Measurements from ENCODE around the gene NALCN. TPM values are rescaled to one million over a fixed set of nuclear protein-coding genes. Genes with fewer than 3 reads are reported as not detected.

The NALCN gene
- total and polyA plus RNA-seq, 2 of the 8 experiments (the other 6 are each of a cell fraction or from before 2014, with no cell fraction given), result 0.26 to 0.54 TPM

- Histone ChIP-seq H3K9ac (replicated peaks in 1 of 4; ENCODE audit: extremely low read depth in 1 of 4, low read depth in 3 of 4, low read length in 3 of 4) (no peak overlapping the region), H3K4me1 (replicated peaks in 1 of 4; ENCODE audit: control insufficient read depth in 3 of 4, insufficient read depth in 4 of 4, low read length in 3 of 4) (peaks cover 15 to 26% (median 19%) of the 10 kb centered on the region in 4 experiments; a peak in 6 of 7 replicates), H3K4ac (replicated peaks; ENCODE audit: insufficient read length, low read depth, low read length) (no peak overlapping the region), H3K79me1 (ENCODE audit: low read depth, low read length) (no peaks in the 10 kb centered on the region), H4K91ac (replicated peaks; ENCODE audit: insufficient read length, low read length) (no peak overlapping the region), H3K27ac (ENCODE audit: low read depth, low read length) (no peak overlapping the region), H2BK5ac (ENCODE audit: low read depth, low read length) (no peak overlapping the region), H2AK5ac (ENCODE audit: low read depth, low read length) (no peak overlapping the region), H2BK20ac (ENCODE audit: low read length) (no peak overlapping the region), H2BK120ac (replicated peaks; ENCODE audit: low read depth, low read length) (no peak overlapping the region), H3K23me2 (ENCODE audit: low read depth, low read length) (no peaks in the 10 kb centered on the region), H4K5ac (ENCODE audit: insufficient read length, low read depth, low read length) (no peak overlapping the region), H3K56ac (replicated peaks; ENCODE audit: insufficient read length, low read depth, low read length) (no peak overlapping the region), H2BK12ac (ENCODE audit: low read depth, low read length) (no peak overlapping the region), H3K14ac (ENCODE audit: insufficient read length) (no peak overlapping the region), H2AFZ (ENCODE audit: low read length) (no peak overlapping the region), H2BK15ac (ENCODE audit: low read length) (no peak overlapping the region), H3K36me3 (ENCODE audit: control insufficient read depth in 2 of 4, insufficient read depth in 4 of 4, low read length in 3 of 4) (no peaks in the 10 kb centered on the region), H3K9me3 (ENCODE audit: insufficient read depth in 2 of 2, low read depth in 1 of 2, low read length in 1 of 2) (no peaks in the 10 kb centered on the region), H3K27me3 (replicated peaks in 1 of 4; ENCODE audit: control insufficient read depth in 3 of 4, extremely low read depth in 1 of 4, insufficient read depth in 3 of 4, low read length in 3 of 4) (no peaks in the 10 kb centered on the region), H4K20me1 (replicated peaks in 1 of 2; ENCODE audit: control insufficient read depth in 1 of 2, insufficient read depth in 2 of 2, low read length in 2 of 2) (no peaks in the 10 kb centered on the region), H4K8ac (ENCODE audit: extremely low read depth, insufficient read depth, low read length) (no peak overlapping the region), H3K4me2 (ENCODE audit: insufficient read depth in 1 of 2, low read depth in 2 of 2, low read length in 2 of 2) (peak overlapping the region in 1 of 2 experiments; percentile 26; a peak in 2 of 4 replicates), H3K18ac (ENCODE audit: extremely low read depth, low read length) (no peak overlapping the region), H3K23ac (ENCODE audit: insufficient read length) (no peak overlapping the region), H3K4me3 (ENCODE audit: extremely low read depth in 1 of 4, insufficient read depth in 2 of 4, low read depth in 3 of 4, low read length in 4 of 4) (peak overlapping the region in 1 of 4 experiments; percentile 30; a peak in 1 of 8 replicates), H3K79me2 (ENCODE audit: control insufficient read depth in 1 of 2, insufficient read depth in 2 of 2, low read length in 2 of 2) (no peaks in the 10 kb centered on the region)
- no peak for TF ChIP-seq NRF1 (IDR thresholded peaks at IDR 0.05; ENCODE audit: low read depth, low read length)
- FAIRE-seq, result no peak
- DNase-seq (ENCODE audit: low read depth in 1 of 2, low spot score in 2 of 2), result no peak
- 10% methylated on average over 4 of the region's 4 CpGs; no CpG with 5 or more reads in 1 of the 2 experiments for WGBS, 2 experiments (ENCODE audit: extremely low coverage in 1 of 2, insufficient coverage in 1 of 2, insufficient read length in 1 of 2, insufficient replicate concordance in 2 of 2, low coverage in 1 of 2, low lambda C conversion rate in 2 of 2, missing lambda C conversion rate in 1 of 2)
- ChIA-PET CTCF (ENCODE audit: partially characterized antibody) (interaction anchor here (0.7 to 5.7 kb wide), 7 partner anchors 11 to 1305 kb away, joined by 3 to 27 read pairs (median 3); no protein-coding TSS in a partner anchor), POLR2A (ENCODE audit: partially characterized antibody) (no interaction called here)
These were observed 300.0 kb downstream of the NALCN start for GRCh38 chr13:101116341-101116740.

Data from H1 (cell line).